A673 (cell line): ENCODE measurements around the gene TOP2A.

Source experiments
- CTCF ChIP-seq: fragments of 300-800, 200-600 bp; sonication (generic); conservative IDR thresholded peaks from 2 replicates; pipeline ENCODE4 v1.5.1; 2017; ENCODE audit warnings: low read depth, mild to moderate bottlenecking, antibody characterized with exemption, low read length, moderate library complexity, mixed read lengths
- EZH2 ChIP-seq: fragments of 200-600 bp; sonication (generic); IDR thresholded peaks from 2 replicates; pipeline ENCODE4 v1.6.1; 2017; ENCODE audit warnings: borderline replicate concordance, low read depth, mild to moderate bottlenecking, mixed read lengths, antibody characterized with exemption, low read length; ENCODE audit not compliant: poor library complexity, severe bottlenecking

- TF ChIP-seq CTCF (peak; percentile 67), EZH2 (no peak)
Observed at GRCh38 chr17:40362696-40363110, 55.0 kb downstream of the TOP2A start.
